Stimulated activated CD4-positive, alpha-beta T cell treated with anti-CD3 and anti-CD28 coated beads, Interleukin-1b, Interleukin-23, amount 100 ng/mL, for 24 hours (primary cell): ENCODE measurements around the gene PRDX6.
"Not testable (repeated sequence)": the region's sequence is repeated elsewhere in the genome, so short reads cannot be mapped to it uniquely, and the experiment has no call there.

Experiments
- DNase-seq, 4 experiments: peaks; one replicate each; pipeline ENCODE4 v3.0.0-alpha.2; 2020; ENCODE audit warnings: low read depth in 4 of 4, low spot score in 1 of 4

PRDX6 gene

DNA sequence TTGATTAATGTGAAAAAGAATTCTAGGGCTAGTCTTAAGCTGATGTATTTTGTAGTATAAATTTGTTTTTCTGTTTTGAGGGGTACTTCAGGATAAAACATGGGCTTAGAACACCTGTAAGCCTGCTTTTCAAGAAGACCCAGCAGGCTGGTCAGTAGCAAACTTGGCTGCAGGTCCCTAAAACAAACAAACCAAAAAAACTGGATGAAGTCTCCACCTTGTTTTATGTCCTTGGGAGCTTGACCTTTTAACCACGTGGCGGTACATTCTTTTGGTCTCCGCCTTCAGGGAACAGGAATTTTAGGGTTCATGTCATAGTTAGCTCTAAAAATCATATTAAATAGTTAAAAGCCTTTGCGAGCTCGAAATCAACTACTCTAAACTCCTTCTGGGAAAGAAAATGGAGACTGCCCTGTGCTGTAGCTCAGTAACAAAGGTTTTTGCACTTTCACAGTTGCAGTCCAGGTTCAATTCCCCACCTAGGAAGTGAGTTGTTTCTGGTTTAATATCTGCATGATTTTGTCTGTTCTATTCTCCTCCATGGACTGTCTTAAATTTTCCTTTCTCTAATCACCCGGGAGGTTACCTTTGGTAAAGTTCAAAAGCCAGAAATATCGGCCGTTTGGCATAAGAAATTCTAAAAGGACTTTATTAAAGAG, 18.6 kb downstream of the PRDX6 start:
- DNase-seq, result no peak

DNA sequence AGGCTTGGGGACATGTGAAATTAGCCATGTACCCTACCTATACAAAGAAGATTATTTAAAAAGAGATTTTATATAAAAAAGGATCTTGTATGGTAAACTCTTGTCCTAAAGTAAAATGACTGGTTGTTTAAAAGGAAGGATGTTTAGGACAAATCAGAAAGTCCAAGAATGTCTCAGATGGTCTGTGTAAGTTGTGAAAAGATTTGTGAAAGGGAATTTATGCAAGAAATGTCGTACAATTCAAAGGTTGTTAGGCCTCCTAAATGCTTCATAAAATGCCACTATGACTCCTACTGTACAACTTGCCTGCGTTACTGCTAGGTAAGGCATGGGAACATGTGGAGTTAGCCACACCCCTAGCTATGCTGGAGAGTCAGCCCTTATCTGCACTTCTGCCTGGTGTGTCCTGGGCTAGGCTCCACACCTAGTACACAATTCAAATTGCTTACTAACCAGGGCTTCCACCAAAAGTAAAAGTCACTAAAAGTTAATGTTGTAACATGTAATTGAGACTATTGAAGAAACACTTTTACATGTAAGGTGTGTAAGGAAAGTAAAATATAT, 19.7 kb downstream of the PRDX6 start:
- DNase-seq, result no peak

DNA sequence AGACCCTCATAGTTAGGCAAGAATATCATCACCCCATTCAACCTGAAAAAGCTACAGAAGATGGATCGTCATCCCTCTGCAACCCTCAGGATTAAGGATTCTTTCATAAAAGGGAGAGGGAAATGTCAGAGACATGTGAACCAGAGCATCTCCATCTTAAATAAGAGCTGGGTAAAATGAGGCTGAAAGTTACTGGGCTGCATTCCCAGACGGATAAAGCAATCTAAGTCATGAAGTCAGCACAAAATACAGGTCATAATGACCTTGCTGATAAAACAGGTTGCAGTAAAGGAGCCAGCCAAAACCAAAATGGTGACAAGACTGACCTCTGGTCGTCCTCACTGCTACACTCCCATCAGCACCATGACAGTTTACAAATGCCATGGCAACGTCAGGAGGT, 22.6 kb downstream of the PRDX6 start:
- DNase-seq, result no peak

DNA sequence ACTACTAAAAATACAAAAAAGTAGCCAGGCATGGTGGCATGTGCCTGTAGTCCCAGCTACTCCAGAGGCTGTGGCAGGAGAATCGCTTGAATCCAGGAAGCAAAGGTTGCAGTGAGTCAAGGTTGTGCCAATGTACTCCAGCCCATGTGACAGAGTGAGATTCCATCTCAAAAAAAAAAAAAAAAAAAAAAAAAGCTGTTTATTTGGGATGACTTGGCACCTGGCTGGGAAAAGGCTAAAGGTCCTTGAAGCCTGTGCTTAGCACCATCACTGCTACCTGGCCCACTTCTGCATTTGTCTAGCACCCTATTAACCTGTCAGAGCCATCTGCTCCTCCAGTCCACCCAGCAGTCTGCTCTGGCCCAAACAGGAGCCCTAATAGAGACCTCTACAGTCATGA, 25.0 kb downstream of the PRDX6 start:
- DNase-seq, result no peak

DNA sequence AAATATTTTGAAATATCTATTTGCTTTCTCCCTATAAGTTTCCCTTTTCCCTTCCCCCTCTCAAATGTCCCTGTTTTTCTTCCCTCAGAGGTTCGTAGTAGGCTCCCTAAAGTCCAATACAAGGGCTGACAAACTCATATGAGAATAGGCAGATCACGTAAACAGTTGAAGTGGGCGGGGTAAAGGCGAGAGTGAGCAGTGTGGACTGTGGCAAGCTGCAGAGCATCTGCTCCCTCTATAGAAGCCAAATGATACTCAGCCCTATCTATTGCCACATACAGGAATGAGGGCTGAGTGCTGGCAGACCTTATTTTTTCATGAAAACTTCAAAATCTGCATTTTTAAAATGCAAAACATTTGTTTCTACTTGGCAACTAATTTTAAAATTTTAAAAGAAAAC, 26.3 kb downstream of the PRDX6 start:
- no peak for DNase-seq

DNA sequence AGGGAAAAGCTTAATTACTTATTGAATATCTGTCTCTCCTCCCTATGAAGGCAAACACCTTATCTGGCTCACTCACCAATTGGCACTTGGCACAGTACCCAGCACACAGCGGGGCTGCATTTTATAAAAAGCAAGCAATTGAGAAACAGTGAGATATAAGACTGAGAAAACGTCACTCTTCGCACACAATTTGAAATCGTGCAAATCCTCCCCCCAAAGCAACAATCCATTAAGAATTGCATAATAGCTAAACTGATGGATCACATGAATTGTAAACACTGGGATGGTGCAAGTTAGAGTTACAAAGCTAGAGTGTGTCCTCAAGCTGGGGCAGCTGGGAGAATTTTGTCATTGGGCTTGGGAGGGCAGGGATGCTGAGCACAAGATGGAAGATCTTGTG, 27.1 kb downstream of the PRDX6 start:
- no peak for DNase-seq

DNA sequence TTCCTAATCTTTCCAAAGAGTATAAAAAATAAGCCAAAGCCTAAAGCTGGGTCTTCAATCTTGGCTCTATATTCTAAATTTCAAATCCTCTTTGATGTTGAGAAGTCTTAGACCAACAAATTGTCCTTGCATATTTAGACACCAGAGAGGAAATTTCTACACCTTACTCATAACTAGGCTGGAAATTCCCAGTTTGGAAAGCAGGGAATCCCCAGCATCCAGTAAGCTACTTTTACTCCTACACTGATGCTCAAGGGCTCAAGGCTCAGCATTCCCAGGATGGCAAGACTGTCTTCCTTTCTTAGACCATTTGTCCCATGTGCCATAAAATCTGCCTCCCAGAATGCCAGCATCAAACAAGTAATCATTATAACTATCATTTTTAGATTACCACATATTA, 28.3 kb downstream of the PRDX6 start:
- DNase-seq, result no peak

DNA sequence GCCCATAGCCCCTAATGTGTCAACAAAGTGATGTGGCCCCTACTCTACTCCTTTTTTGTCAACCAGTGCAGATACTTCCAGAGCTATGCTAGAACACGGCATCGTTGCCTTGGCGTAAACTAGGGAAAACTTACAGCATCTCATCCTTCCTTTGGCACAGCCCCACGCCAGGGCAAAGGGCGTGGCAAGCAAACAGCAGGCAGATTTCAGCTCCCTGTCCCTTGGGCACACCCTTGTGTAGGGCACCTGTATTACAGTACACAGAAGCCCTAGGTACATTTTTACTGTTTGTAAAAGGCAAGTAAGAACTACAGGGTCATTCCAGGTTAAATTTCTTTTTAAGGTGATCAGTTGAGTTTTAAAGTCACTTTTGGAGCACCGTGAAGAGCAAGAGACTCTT, 29.3 kb downstream of the PRDX6 start:
- DNase-seq, result no peak

DNA sequence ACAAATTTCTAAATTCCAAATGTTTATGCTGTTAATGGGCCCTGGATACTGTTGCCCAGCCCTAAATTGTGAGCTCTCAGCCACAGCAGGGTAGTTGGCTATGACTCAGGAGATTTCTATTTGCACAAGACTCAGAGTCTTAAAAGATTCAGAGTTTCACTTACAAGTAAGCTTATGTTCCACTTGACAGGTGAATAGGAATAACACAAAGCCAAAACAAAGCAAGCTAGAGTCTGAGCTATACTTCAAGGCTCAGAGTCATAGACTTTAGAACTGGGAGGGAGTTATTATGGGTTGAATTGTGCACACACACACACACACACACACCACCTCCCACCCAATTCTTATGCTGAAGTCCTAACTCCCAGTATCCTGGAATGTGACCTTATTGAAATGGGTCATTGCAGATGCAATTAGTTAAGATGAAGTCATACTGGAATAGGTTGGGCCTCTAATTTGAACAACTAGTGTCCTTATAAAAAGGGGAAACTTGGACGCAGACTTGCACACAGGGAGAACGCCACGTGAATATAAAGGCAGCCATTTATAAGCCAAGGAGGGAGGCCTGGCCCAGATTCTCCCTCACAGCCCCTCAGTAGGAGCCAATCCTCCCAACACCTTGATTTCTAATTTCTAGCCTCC, 30.2 kb downstream of the PRDX6 start:
- DNase-seq, result no peak

DNA sequence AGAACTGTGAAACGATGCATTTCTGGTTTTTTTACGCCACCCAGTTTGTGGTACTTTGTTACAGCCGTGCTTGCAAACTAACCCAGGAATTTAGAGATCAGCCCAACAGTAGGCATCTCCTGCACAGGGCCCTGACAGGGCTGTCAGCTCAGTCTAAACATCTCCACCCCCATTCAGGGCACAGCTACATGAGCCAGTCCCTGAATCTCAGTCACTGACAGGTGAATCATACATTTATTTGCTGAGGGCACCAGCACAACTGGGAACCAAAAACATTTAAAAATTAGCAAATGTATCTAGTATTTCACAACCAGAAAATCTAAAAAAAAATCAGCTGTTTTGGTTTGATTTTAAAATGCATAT, 30.7 kb downstream of the PRDX6 start:
- no peak for DNase-seq

DNA sequence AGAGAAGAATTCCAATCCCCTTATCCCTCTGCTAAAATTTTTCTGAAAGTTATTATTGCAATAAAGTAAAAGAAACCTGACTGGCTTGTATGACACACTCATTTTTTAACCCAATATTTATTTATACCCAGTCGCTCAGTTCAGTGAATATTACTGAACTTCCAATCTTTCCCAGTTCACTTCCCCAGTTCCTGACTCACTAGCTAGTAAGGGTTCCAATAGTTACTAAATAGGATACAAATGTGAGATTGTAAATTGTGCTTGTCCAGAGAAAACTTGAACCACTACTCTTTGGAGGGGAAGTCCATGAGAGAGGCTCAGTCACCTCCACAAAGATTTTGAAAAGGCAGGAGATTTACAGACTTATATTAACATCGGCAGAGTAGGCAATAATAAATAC, 31.4 kb downstream of the PRDX6 start:
- DNase-seq, result no peak

DNA sequence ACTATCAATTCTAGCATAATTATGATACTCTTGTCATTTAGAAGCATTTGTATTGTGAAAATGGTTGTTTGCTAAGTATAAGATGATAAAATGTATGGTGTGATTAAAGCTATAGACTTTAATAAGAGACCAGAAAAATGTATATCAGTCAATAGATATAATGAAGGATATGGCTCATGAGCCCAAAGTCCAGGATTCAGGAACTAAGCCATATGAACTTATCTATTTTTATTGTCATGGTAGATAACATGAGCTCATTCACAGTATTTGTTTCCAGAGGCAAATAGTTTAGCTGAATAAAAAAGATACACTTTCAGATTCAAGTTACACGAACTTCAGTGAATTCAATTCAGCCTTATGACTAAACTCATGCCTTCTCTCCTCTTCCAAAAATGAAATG, 32.7 kb downstream of the PRDX6 start:
- no peak for DNase-seq

DNA sequence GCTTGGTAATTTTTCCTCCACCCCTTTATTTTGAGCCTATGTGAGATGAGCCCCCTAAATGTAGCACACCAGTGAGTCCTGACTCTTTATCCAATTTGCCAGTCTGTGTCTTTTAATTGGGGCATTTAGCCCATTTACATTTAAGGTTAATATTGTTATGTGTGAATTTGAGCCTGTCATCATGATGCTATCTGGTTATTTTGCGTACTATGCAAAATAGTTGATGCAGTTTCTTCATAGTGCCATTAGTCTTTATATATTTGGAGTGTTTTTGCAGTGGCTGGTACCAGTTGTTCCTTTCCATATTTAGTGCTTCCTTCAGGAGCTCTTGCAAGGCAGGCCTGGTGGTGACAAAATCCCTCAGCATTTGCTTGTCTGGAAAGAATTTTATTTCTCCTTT, 37.4 kb downstream of the PRDX6 start:
- DNase-seq, result not testable (repeated sequence)

DNA sequence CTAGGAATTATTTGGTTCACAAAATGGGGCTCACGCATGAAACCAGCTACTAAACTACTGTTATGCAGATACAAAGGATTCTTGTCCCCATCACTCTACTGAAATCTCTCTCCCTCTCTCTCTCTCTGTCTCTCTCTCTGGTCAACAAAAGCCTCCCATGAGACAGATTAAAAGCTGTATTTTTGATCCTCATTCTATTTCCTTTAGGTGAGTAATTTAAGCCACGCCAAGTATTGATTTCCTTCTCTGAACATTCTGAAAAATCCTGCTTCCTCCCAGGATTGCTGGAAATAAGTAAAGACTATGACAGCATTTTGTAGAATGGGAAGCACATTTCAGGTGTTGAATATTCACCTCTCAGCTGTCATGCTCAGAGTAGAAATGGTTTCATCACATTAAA, 43.7 kb downstream of the PRDX6 start:
- no peak for DNase-seq

DNA sequence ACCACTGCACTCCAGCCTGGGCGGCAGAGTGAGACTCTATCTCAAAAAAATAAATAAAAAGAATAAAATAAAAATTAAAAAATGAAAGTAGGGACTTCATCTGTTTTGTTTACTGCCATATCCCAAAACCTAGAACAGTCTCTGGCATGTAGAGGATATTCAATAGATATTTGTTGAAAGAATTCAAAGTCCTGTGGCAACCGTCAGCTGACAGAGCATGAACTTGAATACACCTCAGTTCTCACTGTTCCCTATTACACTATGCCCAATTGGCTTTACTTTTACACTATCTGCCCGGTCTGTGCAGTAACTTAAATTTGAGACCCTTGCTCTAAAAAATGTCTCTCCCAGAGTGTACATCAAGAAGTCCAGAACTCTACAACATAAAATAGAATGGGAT, 46.2 kb downstream of the PRDX6 start:
- DNase-seq, result no peak

DNA sequence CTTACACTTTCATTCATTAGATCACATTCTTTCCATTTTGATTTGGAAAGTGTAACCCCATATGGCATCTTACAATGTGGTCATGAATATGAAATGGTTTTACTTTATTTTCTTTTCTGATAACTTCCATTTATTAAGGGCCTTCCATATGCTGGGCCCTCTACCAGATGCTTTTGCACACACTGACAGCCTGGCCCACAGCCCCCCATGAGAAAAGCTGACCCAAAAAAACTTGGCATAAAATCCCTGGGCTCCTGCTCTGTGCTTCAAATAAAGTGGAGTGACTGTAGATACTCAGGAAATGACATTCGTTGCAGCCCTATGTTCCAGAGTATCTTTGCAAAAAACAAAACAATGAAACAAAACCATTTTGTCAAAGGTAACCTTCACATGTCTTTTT, 48.8 kb downstream of the PRDX6 start:
- DNase-seq, result no peak

DNA sequence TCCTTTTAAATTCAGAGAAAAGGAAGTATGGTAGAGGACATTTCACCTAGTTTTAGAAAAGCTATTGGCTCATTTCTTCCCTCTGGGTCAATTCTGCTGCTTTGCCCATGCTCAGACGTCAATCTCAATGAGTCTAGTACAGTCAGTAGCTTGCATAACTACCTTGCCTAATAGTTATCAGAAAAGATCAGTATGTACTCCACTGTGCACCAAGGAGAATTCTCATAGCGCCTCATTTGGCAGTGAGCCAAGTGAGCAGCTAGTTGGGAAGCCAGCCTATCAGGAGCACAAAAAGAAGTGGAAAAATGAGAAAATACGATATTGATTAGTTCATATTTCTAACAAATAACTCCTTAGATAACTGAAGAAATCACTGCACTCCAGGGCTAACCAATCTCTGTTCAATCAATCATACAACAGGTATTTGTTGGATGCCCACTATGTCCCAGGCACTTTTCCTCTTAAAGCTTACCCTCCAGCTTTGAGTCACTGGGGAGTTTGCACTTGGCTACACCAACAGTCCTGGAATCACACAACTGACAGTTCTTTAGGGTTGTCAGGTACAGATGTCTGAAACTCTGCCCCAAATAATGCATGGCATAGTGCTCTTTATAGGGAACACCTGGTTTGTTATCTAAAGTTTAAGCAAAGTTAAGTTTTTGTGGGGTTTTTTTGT, 50.2 kb downstream of the PRDX6 start:
- DNase-seq, result no peak

DNA sequence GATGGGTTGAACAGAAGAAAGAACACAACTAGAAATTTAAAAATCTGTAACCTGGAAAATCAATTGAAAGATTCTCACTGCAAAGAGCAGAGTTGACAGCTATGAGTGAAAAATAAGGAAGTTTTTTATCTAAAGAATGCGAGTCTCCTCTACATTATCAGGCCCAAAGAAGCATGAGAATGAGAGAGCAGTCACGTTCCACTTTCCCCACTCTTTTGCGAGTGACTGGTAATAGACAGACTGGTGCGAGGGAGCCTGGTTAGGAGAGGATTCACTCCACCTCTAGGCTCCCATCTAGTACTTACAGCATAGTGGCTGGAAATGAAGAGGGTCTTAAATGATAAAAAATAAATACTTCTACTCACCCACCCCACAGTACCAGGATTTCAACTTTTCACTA, 52.0 kb downstream of the PRDX6 start:
- no peak for DNase-seq

DNA sequence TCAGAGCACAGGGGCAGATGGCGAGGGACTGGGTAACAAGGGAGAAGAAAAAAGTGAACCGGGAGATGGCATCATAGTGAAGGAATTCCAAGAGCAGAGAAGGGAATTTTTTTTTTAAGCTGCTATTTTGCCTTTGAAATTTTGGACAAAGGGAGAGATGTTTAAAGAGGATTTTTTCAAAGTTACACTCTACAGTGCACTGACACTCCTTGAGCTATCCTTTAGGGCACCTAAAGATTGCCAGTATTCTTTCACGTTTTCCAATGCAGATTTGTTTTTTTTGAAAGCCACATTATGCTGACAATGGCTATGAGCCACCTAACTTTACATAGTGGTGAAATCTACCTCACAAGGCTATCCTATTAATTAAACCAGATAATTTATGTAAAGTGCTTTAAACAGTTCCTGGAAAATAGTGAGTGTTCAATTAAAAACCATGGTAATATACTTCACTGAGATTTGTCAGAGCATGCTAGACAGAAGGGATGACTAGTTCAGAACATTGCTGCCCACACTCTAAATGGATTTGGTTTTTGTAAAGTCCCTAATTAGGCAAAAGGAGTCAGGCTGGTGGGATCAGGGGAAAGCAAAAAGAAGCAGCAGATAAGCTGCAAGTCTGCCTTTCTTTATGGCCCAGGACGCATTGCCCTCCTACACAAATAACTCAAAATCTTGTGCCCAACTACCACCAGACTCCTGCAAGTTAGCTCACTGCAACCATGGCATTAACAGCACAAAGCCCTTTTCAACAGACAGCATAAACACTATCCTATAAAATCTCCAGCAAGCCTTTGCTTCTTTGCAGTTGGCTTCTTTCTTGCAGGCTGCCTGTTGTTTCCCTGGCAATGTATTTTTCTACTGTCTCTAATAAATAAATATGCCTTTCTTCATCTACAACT, 53.9 kb downstream of the PRDX6 start:
- no peak for DNase-seq

DNA sequence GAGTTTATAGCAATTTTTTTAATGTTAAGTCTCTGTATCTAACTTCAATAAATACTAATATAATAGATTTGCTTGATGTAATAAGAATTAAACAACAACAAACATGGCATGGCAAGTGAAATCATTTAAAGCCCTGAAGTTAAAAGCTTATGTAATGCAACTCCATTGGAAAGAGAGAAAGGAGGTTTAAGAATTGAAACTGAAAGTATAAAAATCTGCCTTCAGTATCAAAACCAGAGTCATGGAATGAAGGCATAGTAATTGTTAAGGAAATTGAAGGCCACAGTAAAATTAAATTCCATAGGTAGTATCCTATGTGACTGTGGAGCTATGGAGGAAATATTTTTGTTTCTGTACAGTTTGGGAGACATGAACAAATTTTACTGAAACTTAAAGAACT, 55.1 kb downstream of the PRDX6 start:
- no peak for DNase-seq

DNA sequence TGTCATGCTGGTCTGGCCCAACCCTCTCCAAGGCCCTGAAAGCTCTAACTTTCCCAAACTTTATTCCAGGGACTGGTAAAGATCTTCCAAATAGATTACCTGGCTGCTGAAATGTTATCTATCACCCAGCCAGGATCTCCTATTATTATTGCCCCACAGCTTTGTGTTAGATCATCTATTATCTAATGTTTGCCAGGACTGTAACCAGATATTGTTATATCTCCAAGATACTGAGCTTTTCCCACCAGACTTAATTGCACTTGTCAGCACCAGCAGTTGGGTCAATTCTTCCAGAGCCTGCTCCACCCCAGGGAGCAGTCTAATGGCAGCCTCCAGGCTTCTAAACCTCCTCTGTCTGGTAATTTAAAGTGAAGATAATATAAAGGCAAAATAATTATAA, 59.1 kb downstream of the PRDX6 start:
- DNase-seq, result no peak
